Pons (tissue), 1 donor: ENCODE measurements around the gene ZC3H7A.

Experiments
- DNase-seq: peaks from one replicate; pipeline ENCODE4 v3.0.0-alpha.2; 2016; ENCODE audit warnings: low spot score

ZC3H7A gene

GRCh38 chr16:11768849-11769248 is 28.2 kb downstream of the ZC3H7A start:
- peak; percentile 24 for DNase-seq

DNA sequence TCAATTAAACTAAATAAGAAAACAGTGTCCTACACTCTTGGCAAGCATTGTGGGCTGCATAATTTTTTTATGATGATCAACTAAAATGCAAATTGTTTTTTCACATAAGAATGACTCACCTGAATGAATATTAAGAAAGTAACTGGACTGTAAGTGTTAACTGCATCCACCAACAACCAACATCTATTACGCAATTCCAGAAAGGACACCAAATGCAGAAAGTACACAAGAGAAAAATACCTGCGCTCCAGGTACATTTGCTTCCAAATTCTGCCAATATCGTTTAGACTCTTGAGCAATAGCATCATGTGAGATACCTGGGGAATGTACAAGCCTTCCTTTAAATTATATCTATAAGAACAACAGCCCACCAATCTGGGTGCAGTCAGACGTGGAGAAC is 34.6 kb downstream of the ZC3H7A start:
- no peak for DNase-seq

GRCh38 chr16:11759997-11760396 is 37.1 kb downstream of the ZC3H7A start:
- DNase-seq: no peak

- no peak for DNase-seq
Observed at GRCh38 chr16:11759163-11759834, 37.8 kb downstream of the ZC3H7A start.

GRCh38 chr16:11757671-11758545 is 39.1 kb downstream of the ZC3H7A start:
- DNase-seq: no peak

- no peak for DNase-seq
Observed at GRCh38 chr16:11756248-11756647, 40.8 kb downstream of the ZC3H7A start.

- DNase-seq: no peak
Observed at GRCh38 chr16:11755022-11755760, 41.9 kb downstream of the ZC3H7A start.

DNA sequence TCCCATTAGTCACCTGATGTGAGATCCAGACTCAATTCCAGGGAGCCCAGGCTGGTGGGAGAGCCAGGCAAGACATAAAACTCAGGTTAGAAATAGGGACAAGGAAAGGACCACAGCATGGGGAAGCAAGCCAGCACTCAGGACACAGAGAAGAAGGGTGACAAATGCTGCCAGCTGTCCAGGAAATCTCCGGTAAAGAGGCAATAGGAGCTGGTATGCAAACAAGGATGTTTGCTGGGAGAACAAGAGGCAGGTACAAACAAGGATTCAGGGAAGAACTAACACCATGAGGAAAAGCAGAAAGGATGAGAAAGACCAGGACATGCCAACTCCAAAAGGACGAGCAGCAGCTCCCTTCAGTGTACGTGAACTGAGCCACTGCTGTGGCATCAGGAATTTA is 44.2 kb downstream of the ZC3H7A start:
- DNase-seq: no peak

- no peak for DNase-seq
Observed at GRCh38 chr16:11750056-11750455, 47.0 kb downstream of the ZC3H7A start.

DNA sequence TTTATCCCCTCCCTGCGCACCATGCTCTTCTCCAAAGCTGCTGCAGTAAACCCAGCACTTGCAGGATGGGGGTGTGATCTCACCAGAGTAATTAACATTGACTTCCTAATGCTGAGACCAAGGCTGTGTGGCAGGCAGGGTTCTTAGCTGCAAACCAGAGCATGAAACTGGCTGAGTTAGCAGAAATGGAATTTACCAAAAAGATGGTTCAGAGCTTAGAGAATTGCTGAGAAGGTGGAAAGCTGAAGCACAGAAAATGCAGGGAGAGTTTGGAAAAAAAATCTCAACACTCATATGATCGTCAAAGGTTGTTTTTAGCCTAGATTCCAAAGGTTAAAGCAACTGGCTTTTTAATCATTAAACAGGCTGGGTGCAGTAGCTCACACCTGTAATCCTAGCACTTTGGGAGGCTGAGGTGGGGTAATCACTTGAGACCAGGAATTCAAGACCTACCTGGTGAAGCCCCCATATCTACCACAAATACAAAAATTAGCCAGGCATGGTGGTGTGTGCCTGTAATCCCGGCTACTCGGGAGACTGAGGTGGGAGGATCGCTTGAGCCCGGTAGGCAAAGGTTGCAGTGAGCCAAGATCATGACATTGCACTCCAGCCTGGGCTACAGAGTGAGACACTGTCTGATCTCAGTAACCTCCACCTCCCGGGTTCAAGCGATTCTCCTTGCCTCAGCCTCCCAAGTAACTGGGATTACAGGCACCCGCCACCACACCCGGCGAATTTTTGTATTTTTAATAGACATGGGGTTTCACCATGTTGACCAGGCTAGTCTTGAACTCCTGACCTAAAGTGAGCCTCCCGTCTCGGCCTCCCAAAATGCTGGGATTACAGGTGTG is 48.4 kb downstream of the ZC3H7A start:
- DNase-seq: no peak

GRCh38 chr16:11747949-11748403 is 49.1 kb downstream of the ZC3H7A start:
- no peak for DNase-seq

DNA sequence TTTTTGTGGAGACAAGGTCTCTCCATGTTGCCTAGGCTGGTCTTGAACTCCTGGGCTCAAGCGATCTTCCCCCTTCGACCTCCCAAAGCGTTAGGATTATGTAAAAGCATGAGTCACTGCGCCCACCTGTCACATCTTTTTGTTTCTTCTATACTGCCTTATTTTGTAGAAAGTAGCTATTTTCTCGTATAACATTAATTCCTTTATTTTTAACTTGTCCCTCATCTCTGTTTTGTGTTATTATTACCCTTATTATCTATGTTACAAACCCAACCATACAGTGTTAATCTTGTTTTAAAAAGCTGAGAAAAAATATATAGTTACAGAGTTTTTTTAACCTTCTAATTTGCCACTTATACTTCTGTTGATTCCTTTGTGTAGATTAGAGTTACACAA is 53.0 kb downstream of the ZC3H7A start:
- DNase-seq: no peak

DNA sequence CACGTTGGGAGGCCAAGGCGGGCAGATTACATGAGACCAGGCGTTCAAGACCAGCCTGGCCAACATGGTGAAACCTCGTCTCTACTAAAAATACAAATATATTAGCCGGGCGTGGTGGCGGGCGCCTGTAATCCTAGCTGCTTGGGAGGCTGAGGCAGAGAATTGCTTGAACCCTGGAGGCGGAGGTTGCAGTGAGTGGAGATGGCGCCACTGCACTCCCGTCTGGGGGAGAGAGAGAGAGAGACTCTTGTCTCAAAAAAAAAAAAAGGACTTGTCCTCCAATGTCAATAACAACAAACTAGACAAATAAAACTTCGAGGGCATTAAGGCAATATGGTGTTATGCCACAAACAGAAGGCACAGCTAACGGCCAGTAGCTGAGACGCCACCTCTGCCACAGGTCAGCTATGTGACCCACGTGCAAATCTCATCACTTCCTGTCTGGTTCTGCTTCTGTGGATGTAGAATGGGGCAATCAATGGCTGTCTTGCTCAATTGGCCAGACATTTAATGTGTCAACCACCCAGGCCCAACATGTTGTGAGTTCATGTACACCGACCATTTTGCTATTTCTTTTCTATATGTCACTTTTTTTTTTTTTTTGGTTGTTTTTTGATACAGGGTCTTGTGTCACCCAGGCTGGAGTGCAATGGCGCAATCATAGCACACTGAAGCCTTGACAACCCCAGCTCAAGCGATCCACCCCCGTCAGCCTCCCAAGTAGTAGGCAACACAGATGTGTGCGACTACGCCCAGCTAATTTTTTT is 53.6 kb downstream of the ZC3H7A start:
- DNase-seq: peak; percentile 40

DNA sequence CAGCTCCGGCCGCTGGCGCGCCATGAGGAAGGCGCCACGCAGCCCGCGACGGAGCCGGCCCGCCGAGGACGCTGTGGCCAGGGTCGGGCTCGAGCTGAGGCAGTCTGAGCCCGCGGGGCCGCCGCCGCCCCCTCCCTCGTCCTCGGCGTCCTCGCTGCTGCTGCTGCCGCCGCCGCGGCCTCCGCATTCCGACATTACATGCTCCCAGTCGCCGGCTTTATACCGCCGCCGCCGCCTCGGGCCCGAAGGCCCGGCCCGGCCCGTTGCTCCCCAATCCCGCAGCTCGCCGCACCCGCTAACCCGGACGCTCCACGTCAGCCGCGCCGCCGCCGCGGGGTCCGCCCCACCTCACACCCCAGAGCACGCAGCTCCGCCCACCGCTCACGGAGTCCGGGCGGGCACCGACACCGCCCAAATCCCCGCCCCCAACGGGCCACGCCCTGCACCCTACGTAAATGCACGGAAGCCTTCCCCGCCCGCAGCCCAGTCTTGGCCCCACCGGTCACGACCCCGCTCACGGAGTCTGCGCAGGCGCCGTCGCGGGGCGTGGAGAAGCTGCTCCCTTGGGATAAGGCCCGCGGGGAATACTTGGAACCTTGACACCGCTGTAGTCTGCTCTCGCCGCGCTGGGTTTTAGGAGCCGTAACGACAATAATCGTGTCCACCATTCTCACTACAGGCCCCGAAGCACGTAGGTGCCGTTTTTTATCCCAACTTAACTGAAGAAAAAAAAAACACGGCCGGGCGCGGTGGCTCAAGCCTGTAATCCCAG is 54.3 kb downstream of the ZC3H7A start, which contains the start of gene TXNDC11:
Gene TXNDC11, minus strand, starts transcription at position 322 of the 772 bp plus-strand sequence. Its CDS starts 127 bp downstream, at position 195.
- DNase-seq: peak; percentile 97

GRCh38 chr16:11742093-11742535 is 54.9 kb downstream of the ZC3H7A start:
- no peak for DNase-seq

DNA sequence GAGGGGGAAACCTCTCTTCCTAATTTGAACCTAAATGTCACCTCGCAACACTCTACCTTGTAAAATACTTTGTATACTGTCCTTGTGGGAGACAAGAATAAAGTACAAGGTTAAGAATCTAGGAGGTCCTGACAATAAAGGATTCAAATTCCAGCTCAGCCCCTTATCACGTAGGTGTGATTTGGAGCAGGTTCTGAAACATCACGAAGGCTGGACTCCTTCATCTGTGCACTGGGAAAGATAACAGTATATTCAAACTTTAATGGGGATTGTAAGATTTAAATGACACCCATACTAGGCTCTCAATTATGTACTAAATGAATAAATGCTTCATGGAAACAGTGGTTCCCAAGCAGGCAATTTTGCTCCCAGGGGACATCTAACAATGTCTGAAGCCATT is 56.5 kb downstream of the ZC3H7A start:
- no peak for DNase-seq

GRCh38 chr16:11738742-11739544 is 58.1 kb downstream of the ZC3H7A start:
- DNase-seq: no peak

GRCh38 chr16:11737713-11738112 is 59.3 kb downstream of the ZC3H7A start:
- no peak for DNase-seq

DNA sequence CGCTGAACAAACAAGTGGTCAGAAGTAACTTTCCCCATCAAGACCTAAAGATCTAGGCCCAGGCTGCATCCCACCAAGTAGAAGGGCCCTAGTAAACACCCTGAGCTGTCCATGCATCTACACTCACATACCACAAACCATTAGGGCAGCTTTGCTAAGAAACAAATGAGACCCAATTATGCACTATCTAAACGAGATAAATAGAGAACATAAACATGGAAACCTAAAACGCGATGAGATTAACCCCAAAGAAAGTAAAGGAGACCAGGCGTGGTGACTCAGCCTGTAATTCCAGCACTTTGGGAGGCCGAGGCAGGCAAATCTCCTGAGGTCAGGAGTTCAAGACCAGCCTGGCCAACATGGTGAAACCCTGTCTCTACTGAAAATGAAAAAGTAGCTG is 60.2 kb downstream of the ZC3H7A start:
- DNase-seq: no peak
